ENCODE measurements around the gene GBE1.

DNA sequence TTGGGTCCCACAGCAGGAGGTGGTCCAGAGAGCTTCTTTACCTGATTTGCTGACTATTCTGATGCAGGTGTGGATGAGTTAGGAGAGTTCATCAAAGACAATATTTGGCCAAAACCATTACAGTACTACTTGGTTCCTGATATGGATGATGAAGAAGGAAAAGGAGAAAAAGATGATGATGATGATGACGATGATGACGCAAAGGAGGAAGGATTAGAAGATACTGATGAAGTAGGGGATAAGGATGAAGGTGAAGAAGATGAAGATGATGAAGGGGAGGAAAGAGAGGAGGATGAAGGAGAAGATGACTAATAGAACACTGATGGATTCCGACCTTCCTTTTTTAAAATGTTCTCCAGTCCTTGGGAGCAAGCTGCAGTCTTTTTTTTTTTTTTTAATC lies 148.7 kb downstream of the GBE1 start:
- TF ChIP-seq, protein P1, sequence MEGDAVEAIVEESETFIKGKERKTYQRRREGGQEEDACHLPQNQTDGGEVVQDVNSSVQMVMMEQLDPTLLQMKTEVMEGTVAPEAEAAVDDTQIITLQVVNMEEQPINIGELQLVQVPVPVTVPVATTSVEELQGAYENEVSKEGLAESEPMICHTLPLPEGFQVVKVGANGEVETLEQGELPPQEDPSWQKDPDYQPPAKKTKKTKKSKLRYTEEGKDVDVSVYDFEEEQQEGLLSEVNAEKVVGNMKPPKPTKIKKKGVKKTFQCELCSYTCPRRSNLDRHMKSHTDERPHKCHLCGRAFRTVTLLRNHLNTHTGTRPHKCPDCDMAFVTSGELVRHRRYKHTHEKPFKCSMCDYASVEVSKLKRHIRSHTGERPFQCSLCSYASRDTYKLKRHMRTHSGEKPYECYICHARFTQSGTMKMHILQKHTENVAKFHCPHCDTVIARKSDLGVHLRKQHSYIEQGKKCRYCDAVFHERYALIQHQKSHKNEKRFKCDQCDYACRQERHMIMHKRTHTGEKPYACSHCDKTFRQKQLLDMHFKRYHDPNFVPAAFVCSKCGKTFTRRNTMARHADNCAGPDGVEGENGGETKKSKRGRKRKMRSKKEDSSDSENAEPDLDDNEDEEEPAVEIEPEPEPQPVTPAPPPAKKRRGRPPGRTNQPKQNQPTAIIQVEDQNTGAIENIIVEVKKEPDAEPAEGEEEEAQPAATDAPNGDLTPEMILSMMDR (IDR thresholded peaks at IDR 0.05; ENCODE audit: low read length) = no peak
- TF ChIP-seq EZH2 (optimal IDR thresholded peaks at IDR 0.05; ENCODE audit: low read depth, low read length) (no peak), EZH2phosphoT487 (IDR thresholded peaks at IDR 0.05; ENCODE audit: low read length) (no peak)

All from MM.1S (cell line).